HepG2 (cell line): ENCODE measurements around the gene TBX3. TPM values are rescaled to one million over a fixed set of nuclear protein-coding genes. Genes with fewer than 3 reads are reported as not detected.

ENCODE experiments used
- CBX2 ChIP-seq, 2 experiments: fragments of 200-600 bp in 1 of 2; sonication (generic); formaldehyde crosslinking in 1 of 2; IDR thresholded peaks; 2 replicates each; pipeline versions ENCODE4 v1.7.0 to v1.8.1; 2018 to 2022; ENCODE audit warnings: low read depth in 2 of 2, low read length in 1 of 2, mild to moderate bottlenecking in 1 of 2, missing genetic modification reagents in 1 of 2
- GMEB2 ChIP-seq: IDR thresholded peaks from 2 replicates; pipeline ENCODE4 v1.6.1; 2016; ENCODE audit warnings: missing biosample characterization, missing genetic modification reagents, low read depth
- KLF11 ChIP-seq: IDR thresholded peaks from 2 replicates; pipeline ENCODE4 v1.6.1; 2016; ENCODE audit warnings: missing compliant biosample characterization
- NFE2L2 ChIP-seq: fragments of 150-350 bp; IDR thresholded peaks from 2 replicates; pipeline ENCODE4 v1.6.1; 2014; ENCODE audit warnings: low read length
- NFYB ChIP-seq: sonication (generic); formaldehyde crosslinking; IDR thresholded peaks from 2 replicates; pipeline ENCODE4 v1.4.0; 2020; ENCODE audit warnings: missing genetic modification reagents
- PLSCR1 ChIP-seq: sonication (generic); formaldehyde crosslinking; IDR thresholded peaks from 2 replicates; pipeline ENCODE4 v1.5.0; 2020; ENCODE audit warnings: missing genetic modification reagents, mild to moderate bottlenecking, borderline replicate concordance
- RBM39 ChIP-seq: fragments of 200-400 bp; formaldehyde crosslinking; IDR thresholded peaks from one replicate; pipeline ENCODE4 v1.6.1; 2018; ENCODE audit warnings: antibody characterized with exemption, mild to moderate bottlenecking, low read depth, low read length; ENCODE audit not compliant: poor library complexity, severe bottlenecking
- TERF1 ChIP-seq: sonication (generic); formaldehyde crosslinking; IDR thresholded peaks from 2 replicates; pipeline ENCODE4 v1.8.0; 2022; ENCODE audit warnings: mild to moderate bottlenecking, missing genetic modification reagents, moderate library complexity
- TFAP4 ChIP-seq: sonication (generic); IDR thresholded peaks from 2 replicates; pipeline ENCODE4 v1.6.1; 2016; ENCODE audit warnings: low read depth, borderline replicate concordance
- ZKSCAN1 ChIP-seq: fragments of 150-350 bp; IDR thresholded peaks from 2 replicates; pipeline ENCODE4 v1.6.1; 2014; ENCODE audit warnings: low read length
- ZMYM4 ChIP-seq: sonication (generic); formaldehyde crosslinking; IDR thresholded peaks from 2 replicates; pipeline ENCODE4 v1.8.1; 2023; ENCODE audit warnings: mild to moderate bottlenecking, missing genetic modification reagents
- ZNF136 ChIP-seq: sonication (generic); formaldehyde crosslinking; IDR thresholded peaks from 2 replicates; pipeline ENCODE4 v1.8.1; 2022; ENCODE audit warnings: low read depth, mild to moderate bottlenecking, moderate library complexity, missing genetic modification reagents
- ZNF207 ChIP-seq: fragments of 450-650 bp; IDR thresholded peaks from 2 replicates; pipeline ENCODE4 v1.6.1; 2016; ENCODE audit warnings: antibody characterized with exemption, borderline replicate concordance
- ZNF317 ChIP-seq: sonication (generic); formaldehyde crosslinking; IDR thresholded peaks from 2 replicates; pipeline ENCODE4 v1.5.0; 2020; ENCODE audit warnings: mild to moderate bottlenecking, missing genetic modification reagents
- ZNF503 ChIP-seq: sonication (generic); formaldehyde crosslinking; IDR thresholded peaks from 2 replicates; pipeline ENCODE4 v1.4.0; 2020; ENCODE audit warnings: missing genetic modification reagents
- ZNF761 ChIP-seq: sonication (generic); formaldehyde crosslinking; conservative IDR thresholded peaks from 2 replicates; pipeline ENCODE4 v1.4.0; 2020; ENCODE audit warnings: mild to moderate bottlenecking, missing genetic modification reagents
- ZNF773 ChIP-seq: sonication (generic); formaldehyde crosslinking; IDR thresholded peaks from 2 replicates; pipeline ENCODE4 v1.4.0; 2020; ENCODE audit warnings: missing genetic modification reagents, borderline replicate concordance
- ZNF782 ChIP-seq: sonication (generic); formaldehyde crosslinking; IDR thresholded peaks from 2 replicates; pipeline ENCODE4 v1.4.0; 2020; ENCODE audit warnings: missing genetic modification reagents, mild to moderate bottlenecking, borderline replicate concordance
- polyA plus RNA-seq, 8 experiments: library from polyadenylated mRNA; depleted of rRNA in 3 of 8; stranded (reverse) in 7 of 8; unstranded in 1 of 8; fragments of >200 nt; fragmentation: Illumina TruSeq in 4 of 8; extraction: Trizol in 4 of 8; gene quantifications; 2 replicates each; pipeline versions ENCODE4 v1.2.1 to v1.2.3, GENCODE V29; 2011 to 2016; ENCODE audit warnings: low read depth in 4 of 8, missing spikeins in 1 of 8, mixed read lengths in 1 of 8; ENCODE audit not compliant: insufficient read depth in 1 of 8
- total RNA-seq, 5 experiments: library from RNA; depleted of rRNA; stranded (reverse); fragments of >200 nt; fragmentation: Illumina TruSeq; extraction: Trizol; gene quantifications; 2 replicates each; pipeline ENCODE4 v1.2.3, GENCODE V29; 2016; ENCODE audit warnings: low read depth in 1 of 5

The TBX3 gene
- total and polyA plus RNA-seq, 2 of the 13 experiments (the other 11 are each of a cell fraction or from before 2014, with no cell fraction given): 27.1 to 42.4 TPM

GRCh38 chr12:114655934-114656749 lies 27.8 kb downstream of the TBX3 start (continued):
- no peak for TF ChIP-seq RBM39
- no peak for TF ChIP-seq GMEB2 (CRISPR knock-in tag)
- peak; percentile 90; the same call in 1 of the 2 replicates for TF ChIP-seq ZNF503 (CRISPR knock-in tag)
- TF ChIP-seq ZNF317 (CRISPR knock-in tag): no peak
- 0 out of 2 replicates have a peak, but pooled peaks have one; percentile 22 for TF ChIP-seq ZNF136 (CRISPR knock-in tag)
- TF ChIP-seq ZNF761: 0 out of 2 replicates have a peak, but pooled peaks have one; percentile 19
- no peak for TF ChIP-seq KLF11 (CRISPR knock-in tag)
- TF ChIP-seq ZNF207: no peak
- no peak for TF ChIP-seq ZKSCAN1
- no peak for TF ChIP-seq NFE2L2
- TF ChIP-seq NFYB: no peak
- TF ChIP-seq ZNF782 (CRISPR knock-in tag): no peak
- no peak for TF ChIP-seq PLSCR1 (CRISPR knock-in tag)
- no peak for TF ChIP-seq TERF1 (CRISPR knock-in tag)
- peak; percentile 63; the same call in 1 of the 2 replicates for TF ChIP-seq ZMYM4
- no peak for TF ChIP-seq ZNF773
- peak; percentile 58; the same call in 1 of the 2 replicates for TF ChIP-seq TFAP4
- TF ChIP-seq CBX2 (IDR thresholded peaks at IDR 0.05; ENCODE audit: low read depth, low read length): no peak
- TF ChIP-seq CBX2 (CRISPR knock-in tag; IDR thresholded peaks at IDR 0.05; ENCODE audit: low read depth): no peak
